HCT116 (cell line): ENCODE data around the gene CDH4. TPM values are rescaled to one million over a fixed set of nuclear protein-coding genes. Genes with fewer than 3 reads are reported as not detected.

ENCODE experiments used
- ATAC-seq: fragments of 200-7000 bp; cut with Tn5 transposase; 2 replicates; pipeline ENCODE4 v1.9.1; 2020; ENCODE audit warnings: mild to moderate bottlenecking, moderate library complexity
- BruUV-seq: library from RNA; stranded (reverse); fragments of 400-500 nt; replicated peaks from 2 replicates; lab custom pipeline; 2021; lab: Mats Ljungman, UMichigan
- CTCF ChIA-PET: fragments of 300-600 bp; sonication (Branson Sonifier 250); formaldehyde crosslinking; loops from one replicate; lab custom pipeline; 2021; ENCODE audit warnings: antibody characterized with exemption; lab: Charles Lee
- POLR2A ChIA-PET: fragments of 300-600, 350-600 bp; sonication (Branson Sonifier 250); formaldehyde crosslinking; loops from one replicate; lab custom pipeline; 2021; ENCODE audit warnings: antibody characterized with exemption; lab: Charles Lee
- RAD21 ChIA-PET, 2 experiments: fragments of 300-600 bp; sonication (Branson Sonifier 250); formaldehyde crosslinking; loops; one replicate each; lab custom pipeline; 2023; ENCODE audit warnings: low total read pairs in 2 of 2; ENCODE audit not compliant: uncharacterized antibody in 2 of 2, unreplicated experiment in 2 of 2, low non-redundant PET in 1 of 2; lab: Charles Lee
- DNase-seq: peaks from one replicate; pipeline ENCODE4 v3.0.0-alpha.2; 2010; ENCODE audit warnings: low read depth, low spot score
- H2AFZ ChIP-seq: fragments of 200-600 bp; shearing (Covaris generic), sonication (generic); 2 replicates; pipeline ENCODE4 v1.6.1; 2017; ENCODE audit warnings: low read depth, mixed run types, mixed read lengths, antibody characterized with exemption, low read length; ENCODE audit not compliant: poor library complexity, severe bottlenecking
- H3K27ac ChIP-seq: 2 replicates; pipeline ENCODE4 v1.5.1; 2012; ENCODE audit warnings: low read depth, low read length
- H3K27me3 ChIP-seq: fragments of 200-600 bp; sonication (generic); 2 replicates; pipeline ENCODE4 v1.6.1; 2016; ENCODE audit warnings: mixed run types, low read length, mixed read lengths; ENCODE audit not compliant: insufficient read depth
- H3K36me3 ChIP-seq, 2 experiments: fragments of 200-500 bp in 1 of 2; fragments of 200-600 bp in 1 of 2; sonication (Bioruptor generic) in 1 of 2; sonication (generic) in 1 of 2; 2 replicates each; pipeline versions ENCODE4 v1.5.1 to v1.6.1; 2014 to 2016; ENCODE audit warnings: low read length in 2 of 2, inconsistent platforms in 1 of 2, mixed read lengths in 1 of 2, mixed run types in 1 of 2; ENCODE audit not compliant: insufficient read depth in 2 of 2, control insufficient read depth in 1 of 2
- H3K4me1 ChIP-seq, 2 experiments: fragments of 200-600 bp in 1 of 2; sonication (generic) in 1 of 2; 2 replicates each; pipeline versions ENCODE4 v1.5.1 to v1.6.1; 2012 to 2017; ENCODE audit warnings: low read length in 2 of 2, inconsistent platforms in 1 of 2, mild to moderate bottlenecking in 1 of 2, mixed read lengths in 1 of 2, mixed run types in 1 of 2, moderate library complexity in 1 of 2; ENCODE audit not compliant: insufficient read depth in 2 of 2, control insufficient read depth in 1 of 2
- H3K4me2 ChIP-seq: fragments of 200-600 bp; sonication (generic); 2 replicates; pipeline ENCODE4 v1.6.1; 2017; ENCODE audit warnings: mixed run types, low read length, mixed read lengths
- H3K4me3 ChIP-seq, 2 experiments: fragments of 200-600 bp in 1 of 2; sonication (generic) in 1 of 2; replicated peaks in 1 of 2; 2 replicates each; pipeline ENCODE4 v1.5.1; 2011 to 2016; ENCODE audit warnings: low read length in 2 of 2, control low read depth in 1 of 2, low read depth in 1 of 2, mild to moderate bottlenecking in 1 of 2, mixed read lengths in 1 of 2, mixed run types in 1 of 2
- H3K79me2 ChIP-seq: fragments of 200-600 bp; sonication (generic); 2 replicates; pipeline ENCODE4 v1.6.1; 2017; ENCODE audit warnings: mild to moderate bottlenecking, mixed run types, low read length, moderate library complexity, mixed read lengths; ENCODE audit not compliant: insufficient read depth
- H3K9ac ChIP-seq: fragments of 200-600 bp; sonication (generic); 2 replicates; pipeline ENCODE4 v1.6.1; 2016; ENCODE audit warnings: low read length, mixed read lengths
- H3K9me2 ChIP-seq: fragments of 200-600 bp; sonication (generic), shearing (Covaris generic); 2 replicates; pipeline ENCODE4 v1.6.1; 2017; ENCODE audit warnings: mixed run types, mild to moderate bottlenecking, moderate library complexity; ENCODE audit not compliant: insufficient read depth
- H3K9me3 ChIP-seq, 2 experiments: fragments of 200-500 bp in 1 of 2; fragments of 200-600 bp in 1 of 2; sonication (Bioruptor generic) in 1 of 2; sonication (generic) in 1 of 2; 2 replicates each; pipeline ENCODE4 v1.6.1; 2014 to 2017; ENCODE audit warnings: low read length in 2 of 2, mixed read lengths in 2 of 2, inconsistent platforms in 1 of 2, low read depth in 1 of 2, mild to moderate bottlenecking in 1 of 2, mixed run types in 1 of 2, moderate library complexity in 1 of 2; ENCODE audit not compliant: control insufficient read depth in 1 of 2, insufficient read depth in 1 of 2
- H4K20me1 ChIP-seq: fragments of 200-600 bp; sonication (generic), shearing (Covaris generic); 2 replicates; pipeline ENCODE4 v1.6.1; 2017; ENCODE audit warnings: mixed run types, mild to moderate bottlenecking, moderate library complexity; ENCODE audit not compliant: insufficient read depth
- ATF3 ChIP-seq: IDR thresholded peaks from 2 replicates; pipeline ENCODE4 v1.6.1; 2012
- CBX3 ChIP-seq: IDR thresholded peaks from 2 replicates; pipeline ENCODE4 v1.6.1; 2012; ENCODE audit warnings: low read depth
- EGR1 ChIP-seq: IDR thresholded peaks from 2 replicates; pipeline ENCODE4 v1.6.1; 2012; ENCODE audit warnings: low read depth
- ELF1 ChIP-seq: IDR thresholded peaks from 2 replicates; pipeline ENCODE4 v1.6.1; 2012; ENCODE audit warnings: low read depth, borderline replicate concordance
- EZH2 ChIP-seq: fragments of 200-600 bp; sonication (generic); IDR thresholded peaks from 2 replicates; pipeline ENCODE4 v1.6.1; 2017; ENCODE audit warnings: antibody characterized with exemption, mixed run types
- EZH2phosphoT487 ChIP-seq: fragments of 200-600 bp; IDR thresholded peaks from 2 replicates; pipeline ENCODE4 v1.6.1; 2018; ENCODE audit warnings: antibody characterized with exemption, borderline replicate concordance
- FOSL1 ChIP-seq: IDR thresholded peaks from 2 replicates; pipeline ENCODE4 v1.6.1; 2012; ENCODE audit warnings: low read depth
- JUND ChIP-seq: IDR thresholded peaks from 2 replicates; pipeline ENCODE4 v1.6.1; 2012
- MAX ChIP-seq: IDR thresholded peaks from 2 replicates; pipeline ENCODE4 v1.6.1; 2012
- POLR2A ChIP-seq: IDR thresholded peaks from 2 replicates; pipeline ENCODE4 v1.7.0; 2011; ENCODE audit warnings: borderline replicate concordance; ENCODE audit not compliant: insufficient read depth, insufficient read length; ENCODE audit errors: extremely low read depth
- RAD21 ChIP-seq: IDR thresholded peaks from 2 replicates; pipeline ENCODE4 v1.6.1; 2012; ENCODE audit warnings: low read depth, mild to moderate bottlenecking
- REST ChIP-seq: IDR thresholded peaks from 2 replicates; pipeline ENCODE4 v1.6.1; 2012; ENCODE audit warnings: low read depth
- SIN3A ChIP-seq: IDR thresholded peaks from 2 replicates; pipeline ENCODE4 v1.6.1; 2012; ENCODE audit warnings: low read depth
- SP1 ChIP-seq: IDR thresholded peaks from 2 replicates; pipeline ENCODE4 v1.6.1; 2012; ENCODE audit warnings: low read depth
- SRF ChIP-seq: IDR thresholded peaks from 2 replicates; pipeline ENCODE4 v1.6.1; 2012; ENCODE audit warnings: low read depth
- TCF7L2 ChIP-seq: IDR thresholded peaks from 2 replicates; pipeline ENCODE4 v1.7.0; 2011; ENCODE audit warnings: borderline replicate concordance, inconsistent platforms; ENCODE audit not compliant: insufficient read depth, insufficient read length; ENCODE audit errors: extremely low read depth
- YY1 ChIP-seq: IDR thresholded peaks from 2 replicates; pipeline ENCODE4 v1.6.1; 2011; ENCODE audit warnings: low read length, low read depth, moderate library complexity, mild to moderate bottlenecking; ENCODE audit not compliant: insufficient replicate concordance; ENCODE audit errors: extremely low read depth
- ZFX ChIP-seq: fragments of 450-650 bp; IDR thresholded peaks from 2 replicates; pipeline ENCODE4 v1.6.1; 2017
- intact Hi-C: fragments of 100-400 bp; cut with micrococcal nuclease; formaldehyde crosslinking; loops from 2 replicates; pipeline ENCODE4 v1.10.0; 2022
- total RNA-seq: library from RNA; stranded (reverse); gene quantifications from one replicate; pipeline ENCODE4 v1.2.1, GENCODE V29; 2021; ENCODE audit not compliant: unreplicated experiment

CDH4 gene
- total RNA-seq, 1 experiment from 2014 or later: not detected

GRCh38 chr20:61353261-61354000 is 101.4 kb downstream of the CDH4 start:
- no TSS peak for BruUV-seq
- ChIA-PET CTCF (no interaction called here), POLR2A (no interaction called here), RAD21 (no interaction called here)
- Histone ChIP-seq H3K27me3 (no peaks in the 10 kb centered on the region), H3K4me1 (no peaks in the 10 kb centered on the region), H3K9me3 (peaks cover 0 to 6% of the 10 kb centered on the region in 2 experiments; a peak in 2 of 4 replicates), H3K9ac (no peak overlapping the region), H2AFZ (no peak overlapping the region), H3K79me2 (no peaks in the 10 kb centered on the region), H3K36me3 (no peaks in the 10 kb centered on the region), H3K4me2 (no peak overlapping the region), H3K27ac (no peak overlapping the region), H3K4me3 (no peak overlapping the region), H3K9me2 (no peaks in the 10 kb centered on the region), H4K20me1 (no peaks in the 10 kb centered on the region)
- intact Hi-C loops: no loop called here
- TF ChIP-seq SP1: no peak
- no peak for TF ChIP-seq ELF1
- no peak for TF ChIP-seq YY1
- TF ChIP-seq JUND: no peak
- TF ChIP-seq MAX: no peak
- no peak for TF ChIP-seq SIN3A
- no peak for DNase-seq
- ATAC-seq: no peak

GRCh38 chr20:61354001-61354390 is 101.9 kb downstream of the CDH4 start:
- CTCF ChIA-PET: no interaction called here
- POLR2A ChIA-PET: no interaction called here
- H3K79me2 ChIP-seq: no peaks in the 10 kb centered on the region
- H2AFZ ChIP-seq: no peak overlapping the region
- H4K20me1 ChIP-seq: no peaks in the 10 kb centered on the region
- no peaks in the 10 kb centered on the region for H3K27me3 ChIP-seq
- no peaks in the 10 kb centered on the region for H3K9me2 ChIP-seq
- H3K9ac ChIP-seq: no peak overlapping the region
- ATAC-seq (no peak), DNase-seq (no peak)
- no peak overlapping the region for H3K4me3 ChIP-seq
- no peaks in the 10 kb centered on the region for H3K4me1 ChIP-seq
- RAD21 ChIA-PET: no interaction called here
- no TSS peak for BruUV-seq
- H3K9me3 ChIP-seq: peaks cover 0 to 6% of the 10 kb centered on the region in 2 experiments; a peak in 2 of 4 replicates
- intact Hi-C loops: no loop called here
- H3K36me3 ChIP-seq: no peaks in the 10 kb centered on the region
- no peak overlapping the region for H3K4me2 ChIP-seq
- no peak overlapping the region for H3K27ac ChIP-seq
- no peak for TF ChIP-seq ZFX
- TF ChIP-seq SRF: no peak
- TF ChIP-seq SIN3A: no peak
- TF ChIP-seq TCF7L2: no peak
- no peak for TF ChIP-seq EGR1
- no peak for TF ChIP-seq CBX3
- no peak for TF ChIP-seq JUND
- TF ChIP-seq SP1: no peak
- TF ChIP-seq ELF1: no peak
- no peak for TF ChIP-seq RAD21
- no peak for TF ChIP-seq MAX
- no peak for TF ChIP-seq YY1
- no peak for TF ChIP-seq EZH2
- no peak for TF ChIP-seq ATF3
- no peak for TF ChIP-seq POLR2A
- no peak for TF ChIP-seq FOSL1
- no peak for TF ChIP-seq EZH2phosphoT487
- TF ChIP-seq REST: no peak
